GM06990 (cell line): ENCODE results near the gene ARHGAP8.

Experiments
- DNase-seq: peaks from one replicate; pipeline ENCODE4 v3.0.0-alpha.2; 2011; ENCODE audit not compliant: insufficient read length; ENCODE audit errors: extremely low read depth
- H3K27me3 ChIP-seq: replicated peaks from 2 replicates; pipeline ENCODE4 v1.6.0; 2011; ENCODE audit warnings: low read length; ENCODE audit not compliant: control insufficient read depth, insufficient read depth
- H3K36me3 ChIP-seq: 2 replicates; pipeline ENCODE4 v1.5.1; 2011; ENCODE audit warnings: low read length; ENCODE audit not compliant: control insufficient read depth, insufficient read depth
- H3K4me3 ChIP-seq: replicated peaks from 2 replicates; pipeline ENCODE4 v1.5.1; 2011; ENCODE audit warnings: low read depth, mild to moderate bottlenecking, control low read depth, low read length
- CTCF ChIP-seq: IDR thresholded peaks from 2 replicates; pipeline ENCODE4 v1.5.1; 2011; ENCODE audit warnings: low read length, control low read depth, mild to moderate bottlenecking, inconsistent platforms; ENCODE audit not compliant: insufficient read depth, poor library complexity, severe bottlenecking

The ARHGAP8 gene

DNA sequence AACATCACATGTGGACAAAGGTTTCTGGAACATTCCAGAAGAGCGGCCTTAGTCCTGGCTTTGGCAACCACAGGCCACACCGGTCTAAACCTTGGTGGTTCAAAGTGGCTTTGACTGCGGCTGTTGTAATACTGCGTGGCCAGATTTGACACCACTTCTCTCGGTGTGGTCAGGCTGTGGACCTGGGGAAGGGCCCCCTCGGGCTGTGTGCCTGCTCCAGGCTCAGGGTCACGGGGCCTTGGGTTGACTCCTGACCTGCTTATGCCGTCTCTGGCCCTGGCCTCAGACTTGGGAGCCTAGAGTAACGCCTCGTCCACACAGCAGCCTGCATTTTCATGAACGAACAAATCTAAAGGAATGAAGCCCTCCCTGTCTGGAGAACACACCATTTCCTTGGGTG, 139.4 kb downstream of the ARHGAP8 start:
- no peaks in the 10 kb centered on the region for H3K27me3 ChIP-seq
- no peaks in the 10 kb centered on the region for H3K36me3 ChIP-seq
- no peak for DNase-seq
- no peak overlapping the region for H3K4me3 ChIP-seq
- TF ChIP-seq CTCF: no peak

DNA sequence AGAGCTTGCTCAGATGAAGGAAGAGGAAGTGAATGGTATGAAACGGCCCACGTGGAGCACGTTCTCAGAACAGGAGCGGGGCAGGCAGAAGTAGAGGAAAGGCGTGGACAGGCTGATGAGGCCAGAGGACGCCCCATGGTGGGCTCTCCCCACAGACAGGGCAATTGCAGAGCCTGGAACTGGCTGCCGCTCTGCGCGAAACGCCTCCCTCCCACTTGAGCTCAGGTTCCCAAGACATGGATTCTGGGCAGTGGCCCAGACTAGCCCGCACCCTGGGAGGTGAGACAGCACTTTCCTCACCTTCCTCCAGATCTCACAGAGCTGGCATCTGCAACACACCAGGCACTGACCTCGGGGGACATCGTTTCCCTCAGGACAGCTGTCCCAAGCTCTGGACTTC, 139.9 kb downstream of the ARHGAP8 start:
- no peaks in the 10 kb centered on the region for H3K27me3 ChIP-seq
- H3K4me3 ChIP-seq: no peak overlapping the region
- no peak for DNase-seq
- TF ChIP-seq CTCF: no peak
- no peaks in the 10 kb centered on the region for H3K36me3 ChIP-seq

DNA sequence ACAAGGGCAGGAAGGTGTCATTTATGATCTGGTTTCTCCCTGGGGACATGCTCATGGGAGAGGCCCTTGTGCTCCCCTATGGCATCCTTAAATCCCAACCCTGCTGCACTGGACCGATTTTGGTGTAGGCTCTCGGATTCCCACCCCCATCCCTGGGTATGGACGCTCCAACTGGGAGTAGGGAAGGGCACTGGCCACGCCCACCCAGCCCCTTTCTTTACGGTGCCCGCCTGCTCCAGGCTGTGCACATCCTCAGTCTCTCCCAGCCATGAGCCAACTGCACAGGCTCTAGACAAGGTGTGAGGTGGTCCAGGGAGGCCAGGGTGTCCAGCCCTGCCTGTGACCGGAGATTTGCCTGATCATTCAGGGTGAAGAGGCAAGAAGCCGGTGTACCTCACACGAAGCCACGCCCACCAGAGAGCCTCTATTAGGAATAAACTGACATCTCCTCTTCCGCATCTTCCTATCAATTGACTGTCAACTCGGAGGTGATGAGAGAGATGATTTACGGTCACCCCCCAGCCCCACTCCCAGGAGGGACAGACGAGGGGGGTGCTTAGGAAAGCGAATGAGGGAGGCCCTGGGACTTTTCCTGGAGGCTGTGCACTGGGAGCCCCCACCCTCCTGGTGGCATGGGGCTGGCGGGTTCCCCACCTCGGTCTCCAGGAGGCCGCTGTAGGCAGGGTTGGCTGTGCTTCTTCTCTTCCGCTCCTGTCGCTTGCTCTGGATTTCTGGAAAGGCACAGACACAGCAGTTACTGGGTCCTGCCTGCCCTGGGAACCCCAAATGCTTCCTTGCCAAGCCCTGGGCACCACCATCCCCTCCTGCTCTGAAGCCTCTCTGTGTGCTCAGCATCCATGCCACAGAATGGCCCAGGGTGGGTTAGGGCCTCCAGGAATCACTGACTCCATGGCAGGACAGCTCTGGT, 140.7 kb downstream of the ARHGAP8 start:
- H3K36me3 ChIP-seq: no peaks in the 10 kb centered on the region
- no peaks in the 10 kb centered on the region for H3K27me3 ChIP-seq
- no peak overlapping the region for H3K4me3 ChIP-seq
- no peak for TF ChIP-seq CTCF
- no peak for DNase-seq

GRCh38 chr22:44893731-44894080, 141.3 kb downstream of the ARHGAP8 start:
- no peaks in the 10 kb centered on the region for H3K27me3 ChIP-seq
- H3K4me3 ChIP-seq: no peak overlapping the region
- H3K36me3 ChIP-seq: no peaks in the 10 kb centered on the region
- TF ChIP-seq CTCF: no peak
- no peak for DNase-seq

- no peak for DNase-seq
- no peak overlapping the region for H3K4me3 ChIP-seq
- no peaks in the 10 kb centered on the region for H3K36me3 ChIP-seq
- H3K27me3 ChIP-seq: no peaks in the 10 kb centered on the region
- TF ChIP-seq CTCF: no peak
These were observed 141.9 kb downstream of the ARHGAP8 start for GRCh38 chr22:44894321-44894720.
